HG02840 (cell line): ENCODE measurements around the gene PRDM11.

ENCODE experiments used
- ATAC-seq: cut with Tn5 transposase; IDR thresholded peaks from one replicate; pipeline ENCODE4 v1.9.1; 2021; ENCODE audit warnings: mild to moderate bottlenecking, moderate library complexity, moderate number of reproducible peaks; ENCODE audit not compliant: unreplicated experiment, low FRiP score

PRDM11 gene

GRCh38 chr11:45173064-45173463 is 26.6 kb downstream of the PRDM11 start:
- no peak for ATAC-seq

GRCh38 chr11:45174168-45174835 is 27.9 kb downstream of the PRDM11 start:
- no peak for ATAC-seq

GRCh38 chr11:45174963-45175362 is 28.5 kb downstream of the PRDM11 start:
- no peak for ATAC-seq

- ATAC-seq, result no peak
Observed at GRCh38 chr11:45176996-45177395, 30.6 kb downstream of the PRDM11 start.

GRCh38 chr11:45178223-45178622 is 31.8 kb downstream of the PRDM11 start:
- no peak for ATAC-seq

GRCh38 chr11:45178890-45179671 is 32.6 kb downstream of the PRDM11 start:
- no peak for ATAC-seq

GRCh38 chr11:45179686-45180178 is 33.3 kb downstream of the PRDM11 start:
- no peak for ATAC-seq

GRCh38 chr11:45180179-45180847 is 33.9 kb downstream of the PRDM11 start:
- no peak for ATAC-seq

GRCh38 chr11:45180848-45181192 is 34.4 kb downstream of the PRDM11 start:
- no peak for ATAC-seq

GRCh38 chr11:45181193-45181888 is 34.9 kb downstream of the PRDM11 start:
- ATAC-seq, result no peak

GRCh38 chr11:45181889-45182550 is 35.6 kb downstream of the PRDM11 start:
- no peak for ATAC-seq

- no peak for ATAC-seq
Observed at GRCh38 chr11:45182902-45183301, 36.5 kb downstream of the PRDM11 start.

- ATAC-seq, result no peak
Observed at GRCh38 chr11:45184640-45185039, 38.2 kb downstream of the PRDM11 start.

GRCh38 chr11:45185228-45185729 is 38.8 kb downstream of the PRDM11 start:
- no peak for ATAC-seq

GRCh38 chr11:45187375-45187774 is 40.9 kb downstream of the PRDM11 start:
- ATAC-seq, result no peak

- no peak for ATAC-seq
Observed at GRCh38 chr11:45188127-45188526, 41.7 kb downstream of the PRDM11 start.

GRCh38 chr11:45189230-45189629 is 42.8 kb downstream of the PRDM11 start:
- ATAC-seq, result no peak

- no peak for ATAC-seq
Observed at GRCh38 chr11:45193695-45194094, 47.3 kb downstream of the PRDM11 start.

GRCh38 chr11:45204761-45205160 is 58.3 kb downstream of the PRDM11 start:
- ATAC-seq, result no peak

GRCh38 chr11:45205978-45206377 is 59.5 kb downstream of the PRDM11 start:
- ATAC-seq, result no peak
